SK-N-SH treated with all-trans-retinoic acid at 6 μM for 48 hours (cell line): ENCODE data around the gene VSX2.
A peak's percentile ranks its signal among the peaks of the same experiment; 100 is the strongest.

ENCODE experiments used
- ATAC-seq: fragments of 200-7000 bp; cut with Tn5 transposase; 3 replicates; pipeline ENCODE4 v1.9.1; 2020; ENCODE audit warnings: mild to moderate bottlenecking, moderate library complexity
- ARNTL ChIP-seq: fragments of 450-650 bp; formaldehyde crosslinking; IDR thresholded peaks from 2 replicates; pipeline ENCODE4 v1.5.0; 2020; ENCODE audit warnings: low read depth, mild to moderate bottlenecking, moderate library complexity, borderline replicate concordance
- BACH2 ChIP-seq: fragments of 250-450 bp; sonication (Bioruptor Pico); IDR thresholded peaks from 2 replicates; pipeline ENCODE4 v1.9.0; 2021; ENCODE audit warnings: mild to moderate bottlenecking, borderline replicate concordance
- CREB5 ChIP-seq: fragments of 250-450 bp; sonication (Bioruptor Pico); IDR thresholded peaks from 2 replicates; pipeline ENCODE4 v1.5.1; 2020; ENCODE audit warnings: low read depth, mild to moderate bottlenecking, moderate library complexity
- CSRNP3 ChIP-seq: fragments of 250-450 bp; sonication (Bioruptor Pico); IDR thresholded peaks from 2 replicates; pipeline ENCODE4 v1.5.1; 2021; ENCODE audit warnings: mild to moderate bottlenecking, moderate library complexity
- ESRRG ChIP-seq: fragments of 250-450 bp; sonication (Bioruptor Pico); IDR thresholded peaks from 2 replicates; pipeline ENCODE4 v1.6.1; 2021; ENCODE audit warnings: mild to moderate bottlenecking
- ISL1 ChIP-seq: fragments of 250-450 bp; sonication (Bioruptor Pico); IDR thresholded peaks from 2 replicates; pipeline ENCODE4 v2.1.2; 2022; ENCODE audit warnings: mild to moderate bottlenecking, moderate library complexity
- OSR1 ChIP-seq: fragments of 250-450 bp; sonication (Bioruptor Pico); IDR thresholded peaks from 2 replicates; pipeline ENCODE4 v1.8.0; 2022; ENCODE audit warnings: moderate library complexity, mild to moderate bottlenecking, inconsistent platforms
- PATZ1 ChIP-seq: fragments of 250-450 bp; sonication (Bioruptor Pico); IDR thresholded peaks from 2 replicates; pipeline ENCODE4 v1.8.0; 2020; ENCODE audit warnings: mild to moderate bottlenecking, moderate library complexity, borderline replicate concordance
- PPARA ChIP-seq: fragments of 250-450 bp; sonication (Bioruptor Pico); IDR thresholded peaks from 2 replicates; pipeline ENCODE4 v1.5.0; 2020; ENCODE audit warnings: mild to moderate bottlenecking, borderline replicate concordance
- RARB ChIP-seq: fragments of 250-450 bp; sonication (Bioruptor Pico); IDR thresholded peaks from 2 replicates; pipeline ENCODE4 v1.8.0; 2021; ENCODE audit warnings: mild to moderate bottlenecking, moderate library complexity
- SNAI2 ChIP-seq: fragments of 250-450 bp; sonication (Bioruptor Pico); IDR thresholded peaks from 2 replicates; pipeline ENCODE4 v1.5.0; 2020; ENCODE audit warnings: mild to moderate bottlenecking, moderate library complexity
- TCF4 ChIP-seq: fragments of 250-450 bp; sonication (Bioruptor Pico); IDR thresholded peaks from 2 replicates; pipeline ENCODE4 v1.8.0; 2021; ENCODE audit warnings: mild to moderate bottlenecking, moderate library complexity, borderline replicate concordance
- TOX ChIP-seq: fragments of 250-450 bp; sonication (Bioruptor Pico); IDR thresholded peaks from 2 replicates; pipeline ENCODE4 v1.8.0; 2021; ENCODE audit warnings: mild to moderate bottlenecking, moderate library complexity, borderline replicate concordance
- TSHZ2 ChIP-seq: fragments of 250-450 bp; sonication (Bioruptor Pico); IDR thresholded peaks from 2 replicates; pipeline ENCODE4 v1.5.0; 2020; ENCODE audit warnings: mild to moderate bottlenecking, moderate library complexity
- ZFP3 ChIP-seq: fragments of 250-450 bp; sonication (Bioruptor Pico); IDR thresholded peaks from 2 replicates; pipeline ENCODE4 v1.5.0; 2020; ENCODE audit warnings: mild to moderate bottlenecking, moderate library complexity
- ZNF565 ChIP-seq: fragments of 450-650 bp; formaldehyde crosslinking; conservative IDR thresholded peaks from 2 replicates; pipeline ENCODE4 v1.5.0; 2020; ENCODE audit warnings: low read depth, mild to moderate bottlenecking, moderate library complexity
- ZNF70 ChIP-seq: fragments of 450-650 bp; formaldehyde crosslinking; IDR thresholded peaks from 2 replicates; pipeline ENCODE4 v1.5.0; 2020; ENCODE audit warnings: mild to moderate bottlenecking, moderate library complexity
- ZNF8 ChIP-seq: fragments of 450-650 bp; formaldehyde crosslinking; IDR thresholded peaks from 2 replicates; pipeline ENCODE4 v1.5.0; 2020; ENCODE audit warnings: mild to moderate bottlenecking, moderate library complexity

The VSX2 gene

GRCh38 chr14:74302634-74303569 is 63.7 kb downstream of the VSX2 start, which contains the start of gene ABCD4:
Gene ABCD4, minus strand, starts transcription at chr14:74302934. Its CDS starts 22 bp downstream, at chr14:74302912.
- 0 out of 2 replicates have a peak, but pooled peaks have one; percentile 14 for TF ChIP-seq ZFP3 (CRISPR knock-in tag)
- TF ChIP-seq TSHZ2 (CRISPR knock-in tag): peak; percentile 11; the same call in 1 of the 2 replicates
- no peak for TF ChIP-seq TCF4
- TF ChIP-seq, all 23 proteins: peak for 2
- ATAC-seq: peak; percentile 99

- TF ChIP-seq ZNF8 (CRISPR knock-in tag) (no peak), ESRRG (CRISPR knock-in tag) (no peak), PPARA (CRISPR knock-in tag) (no peak), ZNF70 (no peak), ARNTL (no peak), TSHZ2 (CRISPR knock-in tag) (no peak), CSRNP3 (CRISPR knock-in tag) (no peak)
- ATAC-seq: no peak
These were observed 69.4 kb downstream of the VSX2 start for GRCh38 chr14:74308695-74309094.

- TF ChIP-seq ZNF8 (CRISPR knock-in tag) (no peak), PPARA (CRISPR knock-in tag) (no peak), RARB (no peak), TOX (CRISPR knock-in tag) (no peak), TCF4 (no peak), ZNF565 (no peak), ISL1 (no peak), TSHZ2 (CRISPR knock-in tag) (no peak), CREB5 (CRISPR knock-in tag) (no peak), SNAI2 (CRISPR knock-in tag) (no peak), BACH2 (CRISPR knock-in tag) (no peak), ZFP3 (CRISPR knock-in tag) (no peak), OSR1 (CRISPR knock-in tag) (no peak), PATZ1 (CRISPR knock-in tag) (no peak), ESRRG (CRISPR knock-in tag) (no peak)
- ATAC-seq: no peak
These were observed 70.1 kb downstream of the VSX2 start for GRCh38 chr14:74309125-74310022.
